Adipocyte (in vitro differentiated cells): Measurements from ENCODE around the gene SLC38A7.
"Not testable (repeated sequence)": the region's sequence is repeated elsewhere in the genome, so short reads cannot be mapped to it uniquely, and the experiment has no call there.

ENCODE experiments used
- DNase-seq: peaks from one replicate; pipeline ENCODE4 v3.0.0-alpha.2; 2015; ENCODE audit warnings: low read depth
- H3K27me3 ChIP-seq: replicated peaks from 2 replicates; pipeline ENCODE4 v1.7.0; 2013; ENCODE audit warnings: mild to moderate bottlenecking, low read length, moderate library complexity; ENCODE audit not compliant: control insufficient read depth, insufficient read depth
- H3K36me3 ChIP-seq: 2 replicates; pipeline ENCODE4 v1.7.0; 2013; ENCODE audit warnings: low read length, mild to moderate bottlenecking, moderate library complexity; ENCODE audit not compliant: control insufficient read depth, insufficient read depth, severe bottlenecking
- H3K4me1 ChIP-seq: 2 replicates; pipeline ENCODE4 v1.7.0; 2013; ENCODE audit warnings: mild to moderate bottlenecking, low read length, moderate library complexity; ENCODE audit not compliant: control insufficient read depth, insufficient read depth
- H3K4me3 ChIP-seq: 2 replicates; pipeline ENCODE4 v1.7.0; 2013; ENCODE audit warnings: mild to moderate bottlenecking, low read length, moderate library complexity
- H3K9ac ChIP-seq: 2 replicates; pipeline ENCODE4 v1.7.0; 2013; ENCODE audit warnings: mild to moderate bottlenecking, low read length, moderate library complexity
- H3K9me3 ChIP-seq: 2 replicates; pipeline ENCODE4 v1.7.0; 2013; ENCODE audit warnings: mild to moderate bottlenecking, low read length, moderate library complexity; ENCODE audit not compliant: control insufficient read depth

Gene SLC38A7

DNA sequence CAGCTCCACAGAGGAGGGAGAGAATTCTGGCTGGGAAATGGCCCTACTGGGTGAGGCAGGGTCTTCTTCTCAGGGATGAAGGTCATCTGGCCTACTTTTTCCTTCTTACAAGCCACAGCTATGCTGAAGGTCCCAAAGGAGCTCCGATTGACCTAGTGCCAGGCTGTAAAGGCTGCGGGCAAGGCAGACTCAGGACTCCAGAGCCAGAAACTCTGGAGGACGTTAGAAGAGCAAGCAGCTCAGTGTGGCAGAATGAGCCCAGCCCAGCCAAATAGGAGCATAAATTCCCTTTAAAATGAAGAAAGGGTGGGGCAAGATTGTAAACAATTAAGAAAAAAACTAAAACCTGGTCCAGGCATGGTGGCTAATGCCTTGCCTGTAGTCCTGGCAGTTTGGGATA is 34.9 kb downstream of the SLC38A7 start:
- H3K9me3 ChIP-seq: no peaks in the 10 kb centered on the region
- H3K27me3 ChIP-seq: no peaks in the 10 kb centered on the region
- H3K4me1 ChIP-seq: peaks cover 17% of the 10 kb centered on the region
- no peak for DNase-seq
- no peak overlapping the region for H3K9ac ChIP-seq
- H3K4me3 ChIP-seq: no peak overlapping the region
- no peaks in the 10 kb centered on the region for H3K36me3 ChIP-seq

DNA sequence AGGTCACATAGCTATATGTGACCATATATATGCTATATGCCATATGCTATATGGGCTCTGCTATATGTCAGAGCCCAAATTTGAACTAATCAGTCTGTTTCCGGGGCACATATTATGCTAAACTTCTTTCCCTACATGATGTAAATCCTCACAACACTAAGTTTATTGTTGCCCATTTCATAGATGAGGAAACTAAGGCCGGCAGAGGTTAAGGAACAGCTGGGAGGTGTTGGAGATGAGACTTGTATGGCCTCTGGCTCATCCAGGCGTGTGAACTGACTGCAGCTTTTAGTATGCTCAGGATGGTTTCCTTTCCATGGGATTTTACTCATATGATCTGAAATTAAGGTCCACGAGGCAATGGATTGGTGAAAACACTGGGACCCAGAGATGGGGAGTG is 37.5 kb downstream of the SLC38A7 start:
- Histone ChIP-seq H3K27me3 (no peaks in the 10 kb centered on the region), H3K9me3 (no peaks in the 10 kb centered on the region), H3K4me1 (peaks cover 15% of the 10 kb centered on the region), H3K4me3 (no peak overlapping the region), H3K9ac (no peak overlapping the region), H3K36me3 (no peaks in the 10 kb centered on the region)
- no peak for DNase-seq

DNA sequence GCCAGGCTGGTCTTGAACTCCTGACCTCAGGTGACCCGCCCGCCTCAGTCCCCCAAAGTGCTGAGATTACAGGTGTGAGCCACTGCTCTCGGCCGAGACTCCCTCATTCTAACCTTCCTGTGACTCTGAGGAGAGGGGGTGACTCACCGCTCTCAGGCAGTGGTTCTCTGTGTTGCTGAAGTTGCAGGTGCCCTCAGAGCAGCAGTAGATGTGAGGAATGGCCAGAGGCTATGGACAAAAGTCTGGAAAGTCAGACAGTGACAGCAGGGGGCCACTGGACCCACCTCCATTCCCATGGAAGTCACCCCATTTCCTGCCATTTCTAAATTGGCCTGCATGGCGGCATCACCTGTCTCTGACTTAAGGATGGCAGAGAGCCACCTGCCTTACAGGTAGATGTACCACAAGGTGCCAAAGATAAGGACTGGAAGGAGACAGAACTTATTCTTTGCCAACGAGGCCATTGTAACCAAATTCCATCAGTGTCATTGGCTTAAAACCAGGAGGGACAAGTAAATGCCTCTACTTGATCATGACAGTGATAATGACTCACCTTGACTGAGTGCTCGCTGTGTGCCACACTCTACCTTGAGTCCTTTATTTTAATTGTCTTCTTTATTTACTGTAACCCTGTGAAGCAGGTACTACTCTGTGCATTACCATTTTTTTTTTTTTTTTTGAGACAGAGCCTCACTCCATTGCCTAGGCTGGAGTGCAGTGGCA is 39.6 kb downstream of the SLC38A7 start:
- H3K4me1 ChIP-seq: peaks cover 5% of the 10 kb centered on the region
- DNase-seq: no peak
- H3K9ac ChIP-seq: no peak overlapping the region
- no peak overlapping the region for H3K4me3 ChIP-seq
- H3K9me3 ChIP-seq: no peaks in the 10 kb centered on the region
- H3K27me3 ChIP-seq: no peaks in the 10 kb centered on the region
- no peaks in the 10 kb centered on the region for H3K36me3 ChIP-seq

DNA sequence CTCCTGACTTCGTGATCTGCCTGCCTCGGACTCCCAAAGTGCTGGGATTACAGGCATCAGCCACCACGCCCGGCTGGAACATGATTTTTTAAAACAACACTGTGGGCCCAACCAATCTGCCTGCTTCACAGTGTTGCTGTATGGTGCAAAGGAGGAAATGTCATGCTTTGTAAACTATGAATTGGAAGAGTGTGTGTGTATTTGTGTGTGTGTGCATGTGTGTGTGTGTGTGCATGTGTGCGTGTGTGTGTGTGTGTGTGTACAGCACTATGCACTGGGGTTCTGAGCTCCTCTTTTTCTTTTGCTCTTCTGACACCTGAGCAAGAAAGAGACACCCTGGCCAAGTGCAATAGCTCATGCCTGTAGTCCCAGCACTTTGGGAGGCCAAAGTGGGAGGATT is 40.5 kb downstream of the SLC38A7 start:
- Histone ChIP-seq H3K36me3 (no peaks in the 10 kb centered on the region), H3K4me3 (no peak overlapping the region), H3K4me1 (no peaks in the 10 kb centered on the region), H3K9ac (no peak overlapping the region), H3K9me3 (no peaks in the 10 kb centered on the region), H3K27me3 (no peaks in the 10 kb centered on the region)
- DNase-seq: no peak

GRCh38 chr16:58640949-58641348 is 43.6 kb downstream of the SLC38A7 start:
- Histone ChIP-seq H3K4me1 (peaks cover 11% of the 10 kb centered on the region), H3K36me3 (no peaks in the 10 kb centered on the region), H3K4me3 (no peak overlapping the region), H3K27me3 (no peaks in the 10 kb centered on the region), H3K9ac (no peak overlapping the region), H3K9me3 (no peaks in the 10 kb centered on the region)
- no peak for DNase-seq

DNA sequence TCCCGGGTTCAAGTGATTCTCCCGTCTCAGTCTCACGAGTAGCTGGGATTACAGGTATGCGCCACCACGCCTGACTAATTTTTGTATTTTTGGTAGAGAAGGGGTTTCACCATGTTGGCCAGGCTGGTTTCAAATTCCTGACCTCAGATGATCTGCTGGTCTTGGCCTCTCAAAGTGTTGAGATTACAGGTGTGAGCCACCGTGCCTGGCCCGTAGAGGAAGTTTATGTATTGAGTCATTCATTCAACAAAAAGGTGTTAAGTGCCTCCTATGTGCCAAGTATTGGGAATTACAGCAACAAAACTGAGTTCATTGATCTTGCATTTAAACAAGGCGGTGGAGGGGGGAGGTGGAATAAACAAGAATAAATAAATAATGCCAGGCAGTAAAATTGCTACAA is 44.7 kb downstream of the SLC38A7 start:
- H3K9ac ChIP-seq: no peak overlapping the region
- no peaks in the 10 kb centered on the region for H3K9me3 ChIP-seq
- no peaks in the 10 kb centered on the region for H3K27me3 ChIP-seq
- H3K36me3 ChIP-seq: no peaks in the 10 kb centered on the region
- no peak for DNase-seq
- peaks cover 11% of the 10 kb centered on the region for H3K4me1 ChIP-seq
- H3K4me3 ChIP-seq: no peak overlapping the region

- no peak overlapping the region for H3K9ac ChIP-seq
- H3K27me3 ChIP-seq: no peaks in the 10 kb centered on the region
- no peak for DNase-seq
- H3K4me1 ChIP-seq: peaks cover 11% of the 10 kb centered on the region
- no peaks in the 10 kb centered on the region for H3K36me3 ChIP-seq
- no peaks in the 10 kb centered on the region for H3K9me3 ChIP-seq
- H3K4me3 ChIP-seq: no peak overlapping the region
Measured at GRCh38 chr16:58639230-58639629, 45.3 kb downstream of the SLC38A7 start.

- Histone ChIP-seq H3K9me3 (no peaks in the 10 kb centered on the region), H3K36me3 (no peaks in the 10 kb centered on the region), H3K27me3 (no peaks in the 10 kb centered on the region), H3K4me1 (peaks cover 11% of the 10 kb centered on the region), H3K9ac (no peak overlapping the region), H3K4me3 (no peak overlapping the region)
- DNase-seq: peak; percentile 95
Measured at GRCh38 chr16:58638148-58639036, 46.2 kb downstream of the SLC38A7 start.

DNA sequence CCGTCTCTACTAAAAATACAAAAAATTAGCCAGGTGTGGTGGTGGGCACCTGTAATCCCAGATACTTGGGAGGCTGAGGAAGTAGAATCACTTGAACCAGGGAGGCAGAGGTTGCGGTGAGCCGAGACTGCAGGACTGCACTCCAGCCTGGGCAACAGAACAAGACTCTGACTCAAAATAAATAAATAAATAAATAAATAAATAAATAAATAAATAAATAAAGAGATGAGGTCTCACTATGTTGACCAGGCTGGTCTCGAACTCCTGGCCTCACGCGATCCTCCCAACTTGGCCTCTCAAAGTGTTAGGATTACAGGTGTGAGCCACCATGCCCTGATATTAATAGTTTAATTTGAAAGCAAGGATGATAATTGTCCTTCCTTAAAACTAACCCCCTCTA is 47.5 kb downstream of the SLC38A7 start:
- not testable (repeated sequence) for H3K9me3 ChIP-seq, H3K9ac ChIP-seq, H3K27me3 ChIP-seq

GRCh38 chr16:58636466-58636865 is 48.1 kb downstream of the SLC38A7 start:
- DNase-seq: no peak
- H3K9ac ChIP-seq: no peak overlapping the region
- H3K4me1 ChIP-seq: peaks cover 11% of the 10 kb centered on the region
- no peaks in the 10 kb centered on the region for H3K27me3 ChIP-seq
- H3K4me3 ChIP-seq: no peak overlapping the region
- H3K36me3 ChIP-seq: no peaks in the 10 kb centered on the region
- no peaks in the 10 kb centered on the region for H3K9me3 ChIP-seq

More for the DNA sequence above, 47.5 kb downstream of the SLC38A7 start:
- not testable (repeated sequence) for H3K36me3 ChIP-seq, DNase-seq, H3K4me3 ChIP-seq
- peaks cover 11% of the 10 kb centered on the region for H3K4me1 ChIP-seq

DNA sequence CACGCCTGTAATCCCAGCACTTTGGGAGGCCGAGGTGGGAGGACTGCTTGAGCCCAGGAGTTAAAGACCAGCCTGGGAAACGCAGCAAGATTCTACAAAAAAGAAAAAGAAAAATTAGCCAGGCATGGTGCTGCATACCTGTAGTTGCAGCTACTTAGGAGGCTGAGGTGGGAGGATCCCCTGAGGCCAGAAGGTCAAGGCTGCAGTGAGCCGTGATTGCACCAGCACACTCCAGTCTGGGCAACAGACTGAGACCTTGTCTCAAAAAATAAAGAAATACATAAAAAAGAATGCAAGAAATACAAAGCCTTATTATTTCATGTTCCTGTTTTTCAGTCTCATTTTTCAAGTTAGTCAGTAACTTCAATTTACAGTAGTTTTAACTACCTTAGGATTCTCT is 49.1 kb downstream of the SLC38A7 start:
- Histone ChIP-seq H3K36me3 (no peaks in the 10 kb centered on the region), H3K27me3 (no peaks in the 10 kb centered on the region), H3K9ac (no peak overlapping the region), H3K4me1 (peaks cover 11% of the 10 kb centered on the region), H3K4me3 (no peak overlapping the region), H3K9me3 (no peaks in the 10 kb centered on the region)
- no peak for DNase-seq
